Measurements from ENCODE around the gene TBC1D22A.

DNA sequence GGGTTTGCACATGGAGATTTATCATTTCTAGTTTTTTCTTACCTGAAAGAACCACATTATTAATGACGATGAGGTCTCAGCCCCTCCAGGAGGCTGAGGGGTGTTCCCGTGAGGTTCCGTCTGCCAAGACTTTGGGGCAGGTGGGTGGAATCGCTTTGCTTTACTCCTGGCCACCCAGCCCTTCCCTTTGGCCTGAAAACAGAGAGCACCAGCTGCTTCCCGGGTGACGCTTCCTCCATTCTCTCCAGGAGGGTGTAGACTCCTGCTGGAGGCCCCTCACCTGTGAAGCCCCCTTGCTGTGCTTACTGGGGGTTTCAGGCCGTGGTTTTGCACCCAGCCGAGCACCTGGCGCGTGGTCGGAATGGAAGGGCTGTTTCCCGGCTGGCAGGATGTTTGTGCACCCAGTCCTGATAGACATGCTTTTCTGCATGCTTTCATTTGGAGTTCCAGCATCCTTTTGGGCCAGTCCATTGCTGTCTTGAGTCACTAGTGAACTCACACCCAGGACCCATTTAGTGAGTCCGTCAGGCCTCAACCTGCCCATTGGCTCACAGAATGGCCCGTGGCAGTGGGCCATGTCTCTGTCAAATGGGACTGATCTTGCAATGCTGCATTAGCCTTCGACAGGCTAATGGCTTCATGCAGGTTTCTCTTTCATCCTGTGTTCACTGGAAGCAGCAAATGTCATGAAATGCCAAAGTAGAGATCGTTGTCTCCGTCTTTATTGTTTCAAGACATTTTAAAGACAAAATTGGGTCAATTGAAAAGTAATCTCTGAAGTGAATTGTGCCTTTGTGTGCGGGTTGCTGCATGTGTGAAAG, 360.8 kb downstream of the TBC1D22A start:
- TF ChIP-seq EZH2 (IDR thresholded peaks at IDR 0.05; ENCODE audit: borderline replicate concordance, low read length) = no peak
- no peak for TF ChIP-seq CTCF (IDR thresholded peaks at IDR 0.05; ENCODE audit: low read length)
